KOPT-K1 (cell line): ENCODE data around the gene HOXA3.

Experiments
- H3K27ac ChIP-seq: fragments of 200-600 bp; sonication (generic); 2 replicates; pipeline ENCODE4 v1.5.1; 2016; ENCODE audit warnings: antibody characterized with exemption, mild to moderate bottlenecking, low read depth, low read length; ENCODE audit not compliant: poor library complexity, severe bottlenecking
- H3K36me3 ChIP-seq: fragments of 200-600 bp; sonication (generic); 2 replicates; pipeline ENCODE4 v1.5.1; 2017; ENCODE audit warnings: antibody characterized with exemption, mild to moderate bottlenecking, low read length, moderate library complexity; ENCODE audit not compliant: insufficient read depth
- H3K9me3 ChIP-seq: fragments of 200-600 bp; sonication (generic); 2 replicates; pipeline ENCODE4 v1.5.1; 2017; ENCODE audit warnings: antibody characterized with exemption, low read length, mild to moderate bottlenecking; ENCODE audit not compliant: insufficient read depth, poor library complexity, severe bottlenecking

Gene HOXA3

GRCh38 chr7:27099453-27100370 is 52.7 kb downstream of the HOXA3 start:
- no peaks in the 10 kb centered on the region for H3K36me3 ChIP-seq
- peaks cover 18% of the 10 kb centered on the region for H3K9me3 ChIP-seq
- H3K27ac ChIP-seq = no peak overlapping the region

GRCh38 chr7:27098578-27099451 is 53.6 kb downstream of the HOXA3 start:
- Histone ChIP-seq H3K36me3 (no peaks in the 10 kb centered on the region), H3K27ac (no peak overlapping the region), H3K9me3 (peaks cover 21% of the 10 kb centered on the region)

GRCh38 chr7:27097686-27098577 is 54.5 kb downstream of the HOXA3 start:
- Histone ChIP-seq H3K9me3 (peaks cover 19% of the 10 kb centered on the region), H3K27ac (no peak overlapping the region), H3K36me3 (no peaks in the 10 kb centered on the region)

- no peaks in the 10 kb centered on the region for H3K36me3 ChIP-seq
- peaks cover 21% of the 10 kb centered on the region for H3K9me3 ChIP-seq
- no peak overlapping the region for H3K27ac ChIP-seq
These were observed 55.4 kb downstream of the HOXA3 start for GRCh38 chr7:27096768-27097514.

GRCh38 chr7:27095897-27096767 is 56.3 kb downstream of the HOXA3 start, which contains the start of gene HOXA1:
HOXA1 (minus strand) TSS chr7:27096000; CDS start chr7:27095912, 88 bp downstream.
- H3K9me3 ChIP-seq = peaks cover 21% of the 10 kb centered on the region
- no peaks in the 10 kb centered on the region for H3K36me3 ChIP-seq
- H3K27ac ChIP-seq = no peak within 1 kb of the TSS

GRCh38 chr7:27095050-27095896 is 57.1 kb downstream of the HOXA3 start:
- no peaks in the 10 kb centered on the region for H3K36me3 ChIP-seq
- peaks cover 21% of the 10 kb centered on the region for H3K9me3 ChIP-seq
- H3K27ac ChIP-seq = no peak overlapping the region

- Histone ChIP-seq H3K27ac (no peak overlapping the region), H3K9me3 (peaks cover 21% of the 10 kb centered on the region), H3K36me3 (no peaks in the 10 kb centered on the region)
These were observed 57.9 kb downstream of the HOXA3 start for GRCh38 chr7:27094304-27095049.

- Histone ChIP-seq H3K36me3 (no peaks in the 10 kb centered on the region), H3K9me3 (peaks cover 23% of the 10 kb centered on the region), H3K27ac (no peak overlapping the region)
These were observed 59.0 kb downstream of the HOXA3 start for GRCh38 chr7:27093184-27093895.

GRCh38 chr7:27092819-27093110 is 59.6 kb downstream of the HOXA3 start:
- Histone ChIP-seq H3K27ac (no peak overlapping the region), H3K9me3 (peaks cover 25% of the 10 kb centered on the region), H3K36me3 (no peaks in the 10 kb centered on the region)

GRCh38 chr7:27091941-27092818 is 60.2 kb downstream of the HOXA3 start:
- Histone ChIP-seq H3K27ac (no peak overlapping the region), H3K36me3 (no peaks in the 10 kb centered on the region), H3K9me3 (peaks cover 23% of the 10 kb centered on the region)

GRCh38 chr7:27091105-27091504 is 61.3 kb downstream of the HOXA3 start:
- Histone ChIP-seq H3K36me3 (no peaks in the 10 kb centered on the region), H3K27ac (no peak overlapping the region), H3K9me3 (peaks cover 17% of the 10 kb centered on the region)
